GM12878 (cell line): ENCODE measurements around the gene EFNA2. TPM values are rescaled to one million over a fixed set of nuclear protein-coding genes. Genes with fewer than 3 reads are reported as not detected.

Experiments used
- CTCF ChIP-seq, 3 experiments: IDR thresholded peaks in 2 of 3; conservative IDR thresholded peaks in 1 of 3; 2 replicates each; pipeline ENCODE4 v1.5.1; 2011; ENCODE audit warnings: low read depth in 3 of 3, low read length in 3 of 3, mild to moderate bottlenecking in 3 of 3, control low read depth in 2 of 3, moderate library complexity in 2 of 3, inconsistent platforms in 1 of 3, mixed read lengths in 1 of 3; ENCODE audit not compliant: control insufficient read depth in 2 of 3, insufficient read depth in 1 of 3; ENCODE audit errors: extremely low read depth in 1 of 3
- HCFC1 ChIP-seq: fragments of 150-350 bp; IDR thresholded peaks from 2 replicates; pipeline ENCODE4 v1.6.1; 2014; ENCODE audit warnings: low read length
- MAX ChIP-seq: IDR thresholded peaks from 2 replicates; pipeline ENCODE4 v1.6.1; 2012; ENCODE audit warnings: low read depth, low read length, improper control_type of control experiment
- MYC ChIP-seq: IDR thresholded peaks from 2 replicates; pipeline ENCODE4 v1.6.1; 2011; ENCODE audit warnings: mild to moderate bottlenecking, low read length, moderate library complexity, inconsistent platforms; ENCODE audit not compliant: insufficient read depth, insufficient replicate concordance, insufficient read length, severe bottlenecking
- NBN ChIP-seq: fragments of 450-650 bp; IDR thresholded peaks from 2 replicates; pipeline ENCODE4 v1.6.1; 2016
- NRF1 ChIP-seq: conservative IDR thresholded peaks from 2 replicates; pipeline ENCODE4 v1.6.1; 2011; ENCODE audit warnings: mild to moderate bottlenecking, low read depth, low read length, improper control_type of control experiment
- PRDM15 ChIP-seq: fragments of 450-650 bp; formaldehyde crosslinking; IDR thresholded peaks from 2 replicates; pipeline ENCODE4 v1.4.0; 2020; ENCODE audit warnings: mild to moderate bottlenecking, moderate library complexity
- STAT1 ChIP-seq: fragments of 450-650 bp; conservative IDR thresholded peaks from 2 replicates; pipeline ENCODE4 v1.6.1; 2014; ENCODE audit warnings: antibody characterized with exemption, mild to moderate bottlenecking
- TAF1 ChIP-seq: IDR thresholded peaks from 2 replicates; pipeline ENCODE4 v1.6.1; 2011; ENCODE audit warnings: mild to moderate bottlenecking, low read depth, low read length, borderline replicate concordance
- ZBTB40 ChIP-seq: fragments of 450-650 bp; IDR thresholded peaks from 2 replicates; pipeline ENCODE4 v1.6.1; 2016; ENCODE audit warnings: mild to moderate bottlenecking, moderate library complexity, borderline replicate concordance
- ZNF207 ChIP-seq: fragments of 450-650 bp; IDR thresholded peaks from 2 replicates; pipeline ENCODE4 v1.6.1; 2014; ENCODE audit warnings: antibody characterized with exemption, mild to moderate bottlenecking, borderline replicate concordance
- ZNF217 ChIP-seq: fragments of 450-650 bp; IDR thresholded peaks from 2 replicates; pipeline ENCODE4 v1.6.1; 2017; ENCODE audit warnings: antibody characterized with exemption, mild to moderate bottlenecking
- polyA plus RNA-seq, 11 experiments: library from polyadenylated mRNA; depleted of rRNA in 4 of 11; unstranded in 6 of 11; stranded (reverse) in 5 of 11; fragments of >200 nt; fragmentation: Nextera tagmentation in 4 of 11; fragmentation: Illumina TruSeq in 1 of 11; extraction: Ambion mirVana in 4 of 11; extraction: Trizol in 1 of 11; gene quantifications; 1 replicate in 1 of 11; 2 replicates in 10 of 11; pipeline versions ENCODE4 v1.2.1 to v1.2.3, GENCODE V29; 2011 to 2016; ENCODE audit warnings: inconsistent platforms in 2 of 11, missing spikeins in 2 of 11, low read depth in 1 of 11
- total RNA-seq, 4 experiments: library from RNA; depleted of rRNA in 3 of 4; stranded (reverse); fragments of >200 nt in 3 of 4; fragmentation: Illumina TruSeq in 1 of 4; extraction: Trizol in 1 of 4; gene quantifications; 2 replicates each; pipeline versions ENCODE4 v1.2.1 to v1.2.3, GENCODE V29; 2013 to 2021

The EFNA2 gene
- total and polyA plus RNA-seq, 10 of the 15 experiments (the other 5 are each of a cell fraction or from before 2014, with no cell fraction given) = not detected

DNA sequence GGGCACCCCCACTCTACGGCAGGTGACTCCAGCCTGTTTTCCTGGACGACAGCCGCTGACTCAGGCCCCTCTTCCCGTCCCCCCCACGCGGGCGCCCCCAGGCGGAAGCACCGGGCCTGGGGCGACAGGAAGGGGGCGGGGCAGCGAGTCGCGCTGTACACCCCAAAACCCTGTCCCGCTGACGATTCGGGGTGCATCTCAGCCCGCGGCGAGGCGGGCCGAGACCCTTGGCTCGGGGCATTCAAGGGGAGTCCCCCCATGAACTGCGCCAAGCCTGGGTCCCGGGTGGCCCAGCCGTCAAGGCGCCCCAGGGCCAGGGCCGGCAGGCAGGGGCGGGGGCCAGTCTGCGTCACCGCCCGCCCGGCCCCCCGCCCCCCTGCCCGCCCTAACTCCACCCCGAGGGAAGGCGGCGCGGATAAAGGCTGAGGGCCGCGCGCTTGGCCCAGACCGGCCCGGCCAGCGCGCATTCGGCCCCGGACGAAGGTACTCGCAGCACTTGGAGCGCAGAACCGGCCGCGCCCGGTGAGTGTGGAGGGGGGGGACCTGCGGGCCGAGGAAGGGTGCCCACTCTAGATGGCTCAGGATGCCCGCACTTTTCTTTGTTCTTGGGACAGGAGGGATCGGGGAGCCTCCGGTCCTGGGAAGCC, 37.4 kb upstream of the EFNA2 start, which contains the start of gene MIDN (continued):
- TF ChIP-seq CTCF (IDR thresholded peaks at IDR 0.05 in 2 of 3, conservative IDR thresholded peaks at IDR 0.05 in 1 of 3; ENCODE audit: control insufficient read depth in 2 of 3, extremely low read depth in 1 of 3, insufficient read depth in 1 of 3, low read depth in 3 of 3, low read length in 3 of 3) = peak; percentile 40 to 56 (median 46); a peak in 5 of 6 replicates
- peak; percentile 55; the same call in 1 of the 2 replicates for TF ChIP-seq TAF1
- no peak for TF ChIP-seq ZNF207
- no peak for TF ChIP-seq STAT1
- no peak for TF ChIP-seq ZBTB40
- no peak for TF ChIP-seq NRF1
- TF ChIP-seq PRDM15 = no peak
- TF ChIP-seq MAX = no peak
- TF ChIP-seq MYC = no peak
- TF ChIP-seq ZNF217 = no peak
- TF ChIP-seq NBN = peak; percentile 66; the same call in 1 of the 2 replicates
- no peak for TF ChIP-seq HCFC1
